HG02588 (cell line): ENCODE data around the gene RBM47.
"Not testable (repeated sequence)": the region's sequence is repeated elsewhere in the genome, so short reads cannot be mapped to it uniquely, and the experiment has no call there.

Source experiments
- ATAC-seq: cut with Tn5 transposase; IDR thresholded peaks from one replicate; pipeline ENCODE4 v1.9.1; 2021; ENCODE audit warnings: mild to moderate bottlenecking, moderate library complexity; ENCODE audit not compliant: unreplicated experiment

Gene RBM47

GRCh38 chr4:40418430-40419230, 211.0 kb downstream of the RBM47 start:
- ATAC-seq = no peak

GRCh38 chr4:40417941-40418340, 211.7 kb downstream of the RBM47 start:
- no peak for ATAC-seq

- no peak for ATAC-seq
Observed at GRCh38 chr4:40414673-40415072, 215.0 kb downstream of the RBM47 start.

GRCh38 chr4:40412866-40413795, 216.5 kb downstream of the RBM47 start:
- no peak for ATAC-seq

GRCh38 chr4:40412388-40412787, 217.3 kb downstream of the RBM47 start:
- no peak for ATAC-seq

GRCh38 chr4:40409835-40410234, 219.8 kb downstream of the RBM47 start:
- ATAC-seq = no peak

- ATAC-seq = not testable (repeated sequence)
Observed at GRCh38 chr4:40407468-40407867, 222.2 kb downstream of the RBM47 start.

- ATAC-seq = no peak
Observed at GRCh38 chr4:40406340-40406739, 223.3 kb downstream of the RBM47 start.

GRCh38 chr4:40405193-40405592, 224.5 kb downstream of the RBM47 start:
- no peak for ATAC-seq

- no peak for ATAC-seq
Observed at GRCh38 chr4:40403081-40403480, 226.6 kb downstream of the RBM47 start.

- ATAC-seq = no peak
Observed at GRCh38 chr4:40402556-40402955, 227.1 kb downstream of the RBM47 start.

GRCh38 chr4:40401631-40402030, 228.0 kb downstream of the RBM47 start:
- no peak for ATAC-seq

GRCh38 chr4:40401096-40401495, 228.6 kb downstream of the RBM47 start:
- ATAC-seq = no peak

- ATAC-seq = no peak
Observed at GRCh38 chr4:40399578-40399977, 230.1 kb downstream of the RBM47 start.

- ATAC-seq = no peak
Observed at GRCh38 chr4:40395908-40396793, 233.5 kb downstream of the RBM47 start.

GRCh38 chr4:40395166-40395900, 234.3 kb downstream of the RBM47 start:
- no peak for ATAC-seq

- no peak for ATAC-seq
Observed at GRCh38 chr4:40394236-40394635, 235.4 kb downstream of the RBM47 start.

- not testable (repeated sequence) for ATAC-seq
Observed at GRCh38 chr4:40392241-40392640, 237.4 kb downstream of the RBM47 start.

- ATAC-seq = no peak
Observed at GRCh38 chr4:40389986-40390385, 239.7 kb downstream of the RBM47 start.

- no peak for ATAC-seq
Observed at GRCh38 chr4:40388239-40388638, 241.4 kb downstream of the RBM47 start.
